ENCODE results near the gene UTS2R.

UTS2R gene

DNA sequence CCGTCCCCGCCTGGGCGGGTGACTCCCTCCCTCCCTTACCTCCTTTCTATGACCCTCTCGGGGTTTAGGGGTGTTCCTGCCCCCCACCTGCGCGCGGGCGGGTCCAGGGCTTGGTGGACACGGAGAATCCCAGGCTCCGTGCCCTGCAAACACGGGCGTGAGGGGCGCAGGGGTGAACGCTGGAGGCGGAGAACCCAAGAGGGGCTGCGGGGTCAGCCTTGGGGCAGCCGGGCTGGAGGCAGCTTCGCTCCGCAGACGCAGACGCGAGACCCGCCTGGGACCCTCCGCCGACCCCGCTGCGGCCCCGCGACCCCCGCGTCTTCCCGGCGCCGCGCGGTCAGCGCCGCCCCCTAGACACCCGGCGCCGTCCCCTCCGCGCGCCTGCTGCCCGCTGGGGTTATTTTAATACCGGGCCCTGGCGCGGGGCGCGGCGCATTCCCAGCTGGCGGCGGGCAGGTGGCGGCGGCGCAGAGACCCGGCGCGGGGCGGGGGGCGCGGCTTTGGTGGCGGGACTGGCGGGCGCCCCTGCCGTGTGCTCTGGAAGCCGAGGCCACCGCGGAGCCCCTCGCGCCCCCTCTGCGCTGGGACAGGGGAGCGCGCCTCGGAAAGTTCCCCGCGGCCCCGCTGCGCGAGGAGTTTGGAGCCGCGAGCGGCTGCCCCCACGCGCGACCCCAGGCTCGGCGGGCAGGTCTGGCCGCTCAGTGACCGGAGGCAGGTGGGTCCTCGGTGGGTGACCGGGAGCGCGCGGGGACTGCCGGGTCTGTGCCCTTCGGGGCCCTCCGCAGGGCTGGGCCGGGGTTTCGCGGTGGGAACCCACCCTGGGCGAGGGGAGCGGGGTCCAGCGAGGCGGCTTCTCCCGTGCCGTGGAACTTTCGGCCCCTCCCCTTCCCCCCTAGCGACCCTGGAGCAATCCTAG is at the start of gene UTS2R:
Gene UTS2R (plus strand): TSS at position 433 of the 916 bp plus-strand sequence. CDS start 2,560 bp downstream, outside the sequence.
- no peak for DNase-seq (ENCODE audit: low read depth in 2 of 2)

DNA sequence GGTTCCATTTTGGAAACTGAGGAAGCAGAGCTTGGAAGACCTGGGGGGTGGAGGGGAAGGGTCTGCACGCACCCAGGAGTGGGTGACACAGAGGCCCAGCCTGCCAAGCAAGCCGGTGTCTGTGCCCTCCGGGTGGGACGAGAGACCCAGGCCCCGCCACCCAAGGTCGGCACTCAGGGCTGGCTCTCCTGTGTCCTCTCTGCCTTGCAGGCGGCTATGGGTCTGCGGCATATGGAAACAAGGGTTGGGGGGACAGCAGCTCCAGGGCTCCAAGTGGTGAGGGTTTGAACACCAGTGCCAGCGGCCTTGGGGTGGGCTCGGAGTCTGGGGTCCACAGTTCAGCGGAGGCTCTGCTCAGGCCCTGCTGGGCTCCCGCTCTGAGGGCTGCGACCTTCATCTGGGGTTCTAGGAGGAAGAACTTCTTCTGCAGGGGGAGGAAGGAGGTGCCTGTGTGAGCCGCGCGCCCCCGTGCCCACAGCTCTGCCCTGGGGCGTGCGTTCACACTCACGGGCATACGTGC is 49.6 kb upstream of the UTS2R start:
- DNase-seq (ENCODE audit: low read depth in 2 of 2), result no peak

DNA sequence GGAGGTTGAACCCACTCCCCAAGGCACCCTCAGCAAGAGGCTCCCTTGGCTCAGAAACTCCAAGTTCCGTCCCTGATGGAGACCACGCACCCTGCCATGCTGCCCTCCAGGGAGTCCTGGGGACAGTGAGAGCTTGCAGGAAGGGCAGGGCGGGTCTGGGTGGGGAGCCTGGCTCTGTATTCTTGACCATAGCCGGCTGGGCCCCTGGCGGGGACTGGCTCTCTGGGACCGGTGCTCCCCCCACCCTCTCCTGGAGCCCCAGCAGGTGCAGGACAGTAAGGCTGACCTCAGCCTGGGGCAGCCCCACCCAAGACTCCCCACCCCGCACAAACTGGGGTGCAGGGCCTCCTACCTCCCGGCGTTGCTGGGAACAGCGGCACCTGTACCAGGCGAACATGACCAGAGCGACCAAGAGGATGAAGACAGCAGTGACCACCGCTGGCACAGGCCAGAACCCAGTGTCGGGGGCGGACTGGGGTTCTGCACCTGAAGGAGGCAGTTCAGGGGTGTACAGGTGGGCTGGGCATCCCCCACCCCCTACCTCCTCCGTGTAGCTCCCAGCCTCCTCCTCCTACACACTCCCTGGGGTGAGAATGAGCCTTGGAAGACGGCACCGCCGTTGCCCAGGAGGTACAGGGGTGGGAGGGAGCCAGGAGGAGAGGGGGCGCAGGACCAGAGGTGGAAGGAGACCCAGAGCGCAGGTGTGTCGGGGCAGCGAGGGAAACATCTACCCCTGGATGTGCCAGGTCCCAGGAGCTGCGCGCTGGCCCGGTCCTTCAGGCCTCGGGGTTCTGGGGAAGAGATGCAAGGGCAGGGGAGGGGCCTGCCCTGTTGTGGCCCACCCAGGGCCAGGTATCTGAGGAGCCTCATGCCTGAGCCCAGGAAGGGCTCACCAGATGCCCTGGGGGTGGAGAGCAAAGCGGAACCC is 48.8 kb upstream of the UTS2R start:
- DNase-seq (ENCODE audit: low read depth in 2 of 2), result no peak

DNA sequence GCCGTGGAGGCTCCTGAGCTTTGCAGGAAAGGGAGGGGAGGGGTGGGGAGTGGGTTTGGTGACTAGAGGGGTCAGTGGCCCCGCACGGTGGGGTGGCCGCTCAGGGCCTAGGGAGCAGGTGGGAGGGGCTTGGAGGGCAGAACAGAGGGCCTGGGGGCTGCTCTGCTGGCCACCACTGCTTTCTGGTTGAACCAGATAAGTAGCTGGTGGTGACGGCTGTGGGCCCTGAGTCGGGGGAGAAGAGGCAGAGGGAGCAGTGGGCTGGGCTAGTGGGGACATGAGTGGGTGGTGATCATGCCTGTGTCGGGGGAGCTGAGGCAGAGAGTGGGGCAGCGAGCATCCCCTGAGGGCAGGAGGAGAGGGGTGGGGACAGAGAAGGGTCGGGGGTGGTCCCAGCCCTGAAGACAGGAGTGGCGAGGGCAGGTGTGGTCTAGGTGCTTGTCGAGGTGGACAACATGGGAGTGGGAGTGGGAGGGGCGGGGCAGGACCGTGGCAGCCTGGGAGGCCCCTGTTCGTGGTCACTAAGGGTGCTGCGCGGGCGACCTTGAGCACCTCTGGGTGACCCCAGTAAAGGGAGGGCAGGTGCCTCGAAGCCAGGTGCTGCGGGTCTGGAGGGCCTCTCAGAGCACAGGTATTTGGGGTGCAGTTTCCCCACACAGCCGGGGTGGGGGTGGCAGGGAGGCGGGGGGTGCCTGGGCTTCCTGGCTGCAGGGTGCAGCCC is 47.9 kb upstream of the UTS2R start:
- no peak for DNase-seq (ENCODE audit: low read depth in 2 of 2)

DNA sequence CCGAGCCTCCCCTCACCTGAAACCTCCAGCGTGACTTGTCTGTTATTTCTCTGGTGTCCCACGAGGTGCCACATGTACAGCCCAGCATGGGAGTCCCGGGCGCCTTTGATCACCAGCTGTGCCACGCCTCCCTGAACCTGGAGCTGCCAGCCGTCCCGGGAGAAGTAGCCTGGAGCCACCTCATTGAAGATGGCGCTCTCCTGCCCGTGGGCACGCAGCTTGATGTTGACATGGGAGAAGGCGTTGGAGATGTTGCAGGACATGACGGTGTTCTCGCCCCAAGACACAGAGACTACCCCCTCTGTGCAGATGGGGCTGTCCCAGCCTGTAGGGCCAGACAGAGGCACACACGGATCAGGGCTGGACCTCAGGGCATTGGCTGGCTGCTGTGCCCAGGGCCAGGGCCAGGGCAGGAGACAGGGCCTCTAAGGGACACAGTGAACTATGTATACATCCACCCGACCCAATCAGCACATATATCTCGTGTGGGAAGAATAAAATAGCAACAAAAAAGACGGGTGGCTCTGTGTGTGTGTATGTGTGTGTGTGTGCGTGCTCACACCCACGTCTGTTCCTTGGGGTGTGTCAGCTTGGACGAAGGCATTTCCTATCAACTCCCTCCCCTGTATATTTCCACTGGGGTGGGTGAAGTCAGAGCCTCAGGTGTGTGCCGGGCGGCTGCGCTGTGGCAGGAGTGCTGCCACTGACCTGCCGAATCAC is 46.8 kb upstream of the UTS2R start:
- DNase-seq (ENCODE audit: low read depth in 2 of 2), result no peak

DNA sequence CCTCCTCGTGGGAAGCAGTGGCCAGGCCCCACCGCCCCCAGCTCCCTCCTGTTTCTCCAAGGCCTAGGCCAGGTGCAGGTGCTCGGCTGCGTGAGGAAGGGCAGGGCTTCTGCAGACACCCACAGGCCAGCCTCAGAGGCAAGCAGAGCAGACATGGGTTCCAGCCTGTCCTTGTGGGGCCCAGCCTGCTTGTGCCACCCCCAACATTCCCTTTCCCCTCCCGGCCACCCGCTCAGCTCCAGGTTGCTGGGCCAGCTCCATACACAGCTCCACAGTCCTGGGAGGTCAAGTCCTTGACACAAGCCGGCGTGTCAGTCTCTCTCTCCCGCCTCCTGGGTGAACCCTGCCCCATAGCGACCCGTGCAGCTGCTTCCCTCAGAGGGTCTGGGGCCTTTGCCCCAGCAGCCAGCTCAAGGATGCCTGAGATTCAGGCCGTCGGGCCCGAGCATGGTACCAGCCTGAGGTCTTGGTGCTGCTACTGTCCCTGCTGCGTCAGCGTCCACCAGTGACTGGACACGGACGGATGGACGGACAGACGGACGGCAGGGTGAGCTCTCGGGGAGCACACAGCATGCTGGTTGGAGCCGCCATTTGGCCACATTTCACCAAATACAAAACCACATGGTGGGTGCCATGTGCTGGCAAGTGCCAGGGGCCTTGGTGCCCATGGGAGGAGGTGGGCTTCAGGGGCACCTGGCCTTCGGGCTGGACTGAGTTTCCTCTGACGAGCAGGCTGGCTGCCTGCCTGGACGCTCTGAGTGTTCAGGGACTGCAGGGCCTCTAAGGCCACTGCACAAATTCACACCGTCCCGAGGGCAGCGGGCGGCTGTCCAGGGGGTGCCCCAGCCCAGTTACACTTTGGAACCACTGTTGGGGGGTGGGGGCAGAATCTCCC is 46.0 kb upstream of the UTS2R start:
- no peak for DNase-seq (ENCODE audit: low read depth in 2 of 2)

DNA sequence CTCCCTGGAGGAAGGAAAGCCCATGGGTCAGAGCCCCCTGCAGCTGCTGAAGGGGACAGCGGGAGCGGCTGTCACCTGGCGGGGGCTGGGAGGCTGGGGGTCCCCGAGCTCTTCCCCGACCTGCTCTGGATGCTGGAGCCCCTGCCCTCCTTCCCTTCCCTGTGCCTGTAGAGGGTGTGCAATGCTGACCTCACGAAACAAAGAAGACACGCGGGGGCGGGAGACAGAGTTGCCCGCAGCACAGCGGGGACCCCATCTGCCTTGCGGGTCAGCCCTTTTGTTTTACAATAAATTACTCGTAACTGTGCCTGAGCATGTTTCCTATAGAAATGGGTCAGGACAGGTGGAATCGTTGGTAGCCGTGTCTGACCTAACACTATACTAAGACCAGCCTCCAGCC is 44.3 kb upstream of the UTS2R start:
- no peak for DNase-seq (ENCODE audit: low read depth in 2 of 2)

DNA sequence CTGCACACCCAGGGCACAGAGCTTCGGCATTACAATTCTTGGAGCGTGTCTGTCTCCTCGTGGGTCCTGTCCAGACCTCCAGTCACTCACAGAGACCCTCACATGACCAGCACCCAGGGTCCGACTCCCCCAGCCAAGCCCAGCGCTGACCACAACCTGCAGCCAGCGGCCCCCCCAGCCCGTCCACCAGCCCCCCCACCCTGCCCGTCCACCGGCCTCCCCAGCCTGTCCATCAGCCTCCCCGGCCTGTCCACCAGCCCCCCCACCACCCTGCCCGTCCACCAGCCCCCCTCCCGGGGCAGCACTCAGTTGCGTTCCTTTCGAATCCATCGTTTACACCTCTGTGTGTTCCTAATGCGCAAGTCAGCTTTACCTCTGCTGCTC is 43.8 kb upstream of the UTS2R start:
- DNase-seq (ENCODE audit: low read depth in 2 of 2), result no peak

DNA sequence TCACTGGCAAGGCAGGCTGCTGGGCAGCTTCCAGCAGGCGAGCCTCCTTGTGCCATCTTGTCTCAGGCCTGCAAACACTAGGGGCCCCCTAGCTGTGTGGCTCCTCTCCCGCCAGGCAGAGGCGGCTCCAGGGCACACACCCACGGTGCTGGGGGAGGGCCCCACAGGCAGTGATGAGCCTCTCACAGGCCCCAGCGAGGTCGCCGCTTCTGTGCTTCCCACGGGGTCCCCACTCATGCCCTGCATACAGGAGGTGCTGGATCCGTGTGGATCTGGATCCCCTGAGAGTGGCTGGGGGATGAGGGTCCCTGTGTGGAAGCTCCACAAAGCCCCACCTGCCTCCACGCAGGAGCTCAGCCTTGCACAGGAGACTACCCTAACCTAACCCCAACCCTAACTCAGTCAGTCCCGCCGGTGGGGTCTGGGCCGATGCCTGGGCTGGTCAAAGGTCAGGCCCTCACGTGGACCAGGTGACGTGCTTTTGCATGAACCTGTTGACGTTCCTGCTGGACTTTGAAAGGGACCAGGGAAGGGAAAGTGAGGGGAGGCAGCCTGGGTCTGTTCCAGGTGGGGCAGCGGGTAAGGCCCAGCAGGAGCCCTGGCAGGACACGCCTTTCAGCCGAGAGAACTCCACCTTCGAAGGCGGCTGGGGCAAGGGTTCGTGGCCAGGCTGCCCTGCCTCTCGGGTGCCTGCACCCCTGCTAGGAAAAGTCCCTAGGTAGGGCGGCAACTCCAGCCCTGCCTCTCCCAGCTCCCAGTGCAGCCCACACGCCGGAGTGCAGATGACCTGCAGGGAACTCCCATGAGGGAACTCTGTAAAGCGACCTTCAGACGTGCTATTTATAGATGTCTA is 43.2 kb upstream of the UTS2R start:
- DNase-seq (ENCODE audit: low read depth in 2 of 2), result no peak

DNA sequence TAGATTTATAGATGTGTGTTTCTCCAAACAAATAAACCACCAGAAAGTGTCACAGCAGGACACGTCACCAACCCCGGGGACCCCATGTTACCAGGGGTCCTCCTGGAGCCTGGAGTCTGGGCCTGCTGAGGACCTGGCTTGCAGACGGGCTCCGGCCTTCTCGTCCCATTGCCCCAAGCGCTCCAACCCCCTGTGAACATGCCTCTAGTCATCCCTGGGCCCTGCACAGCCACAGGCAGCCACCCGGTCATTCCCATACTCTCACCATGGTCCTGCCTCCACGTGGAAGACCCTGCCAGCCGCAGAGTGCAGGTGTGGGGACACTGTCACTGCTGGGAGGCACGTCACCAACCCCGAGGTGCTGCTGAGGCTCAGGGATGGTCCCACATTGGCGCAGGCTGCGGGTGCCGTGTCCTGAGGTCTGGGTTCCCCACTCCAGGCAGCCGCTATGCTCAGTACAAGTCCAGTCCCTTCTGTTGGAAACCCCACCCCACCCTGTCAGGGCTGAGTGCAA is 42.5 kb upstream of the UTS2R start:
- DNase-seq (ENCODE audit: low read depth in 2 of 2), result no peak

DNA sequence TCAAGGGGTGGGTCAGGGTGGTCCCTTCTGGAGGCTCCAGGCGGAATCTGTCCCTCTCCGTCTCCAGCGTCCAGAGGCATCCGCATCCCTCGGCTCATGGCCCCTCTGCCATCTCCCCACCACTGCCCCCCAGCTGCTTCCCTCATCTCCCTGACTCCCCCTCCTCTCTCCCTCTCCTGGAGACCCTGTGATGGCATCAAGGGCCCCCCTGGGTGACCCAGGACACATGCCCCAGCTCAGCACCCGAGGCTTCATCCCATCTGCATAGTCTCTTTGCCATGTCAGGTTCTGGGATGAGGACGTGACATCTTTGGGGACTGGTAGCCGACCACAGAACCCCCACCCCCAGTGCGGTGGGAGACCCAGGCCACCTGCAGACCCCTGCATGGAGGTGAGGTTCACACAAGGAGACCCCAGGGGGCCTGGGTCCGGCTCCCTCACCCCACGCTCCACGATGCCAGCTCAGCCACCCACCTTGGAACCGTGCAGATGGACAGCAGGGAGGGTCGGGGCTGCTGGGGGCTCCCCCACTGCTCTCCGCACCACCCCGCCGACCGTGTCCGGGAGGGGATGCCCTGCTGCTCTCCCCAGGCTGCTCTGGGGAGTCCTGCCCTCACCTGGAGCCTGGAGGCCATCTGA is 41.8 kb upstream of the UTS2R start:
- DNase-seq (ENCODE audit: low read depth in 2 of 2), result no peak

DNA sequence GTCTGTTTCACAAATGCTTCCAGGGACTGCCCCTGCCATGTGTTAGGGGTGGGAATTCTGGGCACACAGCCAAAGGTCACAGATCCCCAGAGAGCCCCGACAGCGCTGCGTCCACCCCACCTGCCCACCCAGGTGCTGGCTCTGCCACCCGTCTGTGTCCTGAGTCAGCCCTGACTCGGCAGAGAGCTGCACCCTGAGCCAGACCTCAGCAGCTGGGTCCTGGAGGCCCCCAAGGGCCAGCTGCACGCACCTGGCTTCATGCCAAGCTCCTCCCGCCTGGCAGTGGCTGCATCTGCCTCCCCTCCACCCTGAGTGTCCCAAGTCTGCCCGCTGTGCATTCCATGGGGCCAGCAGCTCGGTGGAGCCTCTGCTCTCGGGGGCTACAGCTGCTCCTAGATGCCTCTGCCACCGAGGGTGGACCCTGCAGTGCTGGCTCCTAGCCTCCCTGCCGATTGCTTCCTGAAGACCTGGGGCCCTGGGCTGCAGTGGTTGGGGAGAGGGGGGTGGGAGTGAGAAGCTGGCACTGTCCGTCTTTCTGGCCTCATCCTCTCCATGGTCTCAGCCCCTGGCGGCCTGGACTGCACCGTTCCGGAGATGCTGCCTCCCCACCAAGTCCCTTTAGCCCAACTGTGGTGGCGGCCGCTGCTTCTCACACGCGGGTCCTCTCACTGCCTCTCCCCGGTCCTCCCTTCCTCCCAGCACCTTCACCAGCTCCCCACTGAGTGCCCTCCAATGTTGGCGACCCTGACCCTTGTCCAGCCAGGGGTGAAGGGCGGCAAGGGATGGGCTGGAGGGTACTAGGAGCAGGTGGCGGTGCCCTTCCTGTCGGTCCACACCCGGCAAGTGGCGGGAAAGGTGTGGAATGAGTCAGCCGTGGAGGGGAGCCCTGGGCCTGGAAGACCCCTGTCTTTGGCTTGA is 41.0 kb upstream of the UTS2R start:
- DNase-seq (ENCODE audit: low read depth in 2 of 2), result no peak

DNA sequence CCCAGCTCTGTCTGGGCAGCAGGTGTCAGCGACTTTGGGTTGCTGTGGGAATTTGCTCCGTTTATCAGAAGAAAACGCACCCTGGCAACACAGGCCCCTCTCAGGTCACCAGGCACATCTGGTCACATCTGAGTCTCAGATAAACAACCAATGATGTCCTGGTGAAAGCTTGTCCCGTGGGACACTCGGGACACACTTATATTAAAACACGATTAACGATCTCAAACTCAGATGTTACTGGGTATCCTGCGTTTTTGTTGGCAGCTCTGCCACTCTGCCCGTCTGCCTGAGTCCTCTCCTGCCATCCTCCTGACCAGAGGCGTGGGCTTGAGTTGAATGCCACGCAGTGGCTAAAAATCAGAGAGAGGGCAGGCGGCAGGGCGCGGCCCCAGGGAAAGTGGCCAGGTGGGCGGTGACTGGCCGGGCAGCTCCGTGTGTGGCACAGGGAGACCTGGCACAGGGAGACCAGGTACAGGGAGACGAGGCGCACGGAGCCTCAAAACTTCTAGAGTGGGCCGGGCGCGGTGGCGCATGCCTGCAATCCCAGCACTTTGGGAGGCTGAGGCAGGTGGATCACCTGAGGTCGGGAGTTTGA is 40.1 kb upstream of the UTS2R start:
- no peak for DNase-seq (ENCODE audit: low read depth in 2 of 2)

DNA sequence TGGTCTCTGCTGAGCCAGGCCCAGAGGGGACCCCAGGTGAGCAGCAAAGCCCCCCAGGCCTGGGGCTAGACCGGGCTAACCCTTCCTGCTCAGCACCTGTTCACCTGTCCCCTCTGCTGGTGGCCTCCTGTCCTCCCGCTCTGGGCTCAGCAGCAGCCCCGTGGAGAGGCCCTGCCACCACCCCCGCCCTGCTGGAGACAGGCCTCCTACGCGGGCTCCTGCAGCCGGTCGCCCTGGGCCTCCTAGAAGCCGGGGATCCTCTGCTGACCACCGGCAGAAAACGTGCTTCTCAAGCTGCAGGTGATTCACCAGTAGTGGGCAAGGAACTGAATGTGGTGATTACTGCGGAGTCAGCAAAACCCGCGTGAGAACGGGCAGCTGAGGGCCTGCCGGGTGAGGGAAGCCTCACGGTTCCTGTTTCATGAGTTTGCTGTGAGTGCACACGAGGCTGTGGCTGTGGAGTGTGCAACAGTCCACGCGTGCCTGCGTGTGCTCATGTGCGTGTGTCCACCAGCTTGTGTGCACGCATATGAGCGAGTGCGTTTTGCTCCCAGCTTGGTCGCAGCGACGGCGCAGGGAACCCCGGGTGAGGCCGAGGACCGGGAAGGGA is 38.8 kb upstream of the UTS2R start:
- no peak for DNase-seq (ENCODE audit: low read depth in 2 of 2)

DNA sequence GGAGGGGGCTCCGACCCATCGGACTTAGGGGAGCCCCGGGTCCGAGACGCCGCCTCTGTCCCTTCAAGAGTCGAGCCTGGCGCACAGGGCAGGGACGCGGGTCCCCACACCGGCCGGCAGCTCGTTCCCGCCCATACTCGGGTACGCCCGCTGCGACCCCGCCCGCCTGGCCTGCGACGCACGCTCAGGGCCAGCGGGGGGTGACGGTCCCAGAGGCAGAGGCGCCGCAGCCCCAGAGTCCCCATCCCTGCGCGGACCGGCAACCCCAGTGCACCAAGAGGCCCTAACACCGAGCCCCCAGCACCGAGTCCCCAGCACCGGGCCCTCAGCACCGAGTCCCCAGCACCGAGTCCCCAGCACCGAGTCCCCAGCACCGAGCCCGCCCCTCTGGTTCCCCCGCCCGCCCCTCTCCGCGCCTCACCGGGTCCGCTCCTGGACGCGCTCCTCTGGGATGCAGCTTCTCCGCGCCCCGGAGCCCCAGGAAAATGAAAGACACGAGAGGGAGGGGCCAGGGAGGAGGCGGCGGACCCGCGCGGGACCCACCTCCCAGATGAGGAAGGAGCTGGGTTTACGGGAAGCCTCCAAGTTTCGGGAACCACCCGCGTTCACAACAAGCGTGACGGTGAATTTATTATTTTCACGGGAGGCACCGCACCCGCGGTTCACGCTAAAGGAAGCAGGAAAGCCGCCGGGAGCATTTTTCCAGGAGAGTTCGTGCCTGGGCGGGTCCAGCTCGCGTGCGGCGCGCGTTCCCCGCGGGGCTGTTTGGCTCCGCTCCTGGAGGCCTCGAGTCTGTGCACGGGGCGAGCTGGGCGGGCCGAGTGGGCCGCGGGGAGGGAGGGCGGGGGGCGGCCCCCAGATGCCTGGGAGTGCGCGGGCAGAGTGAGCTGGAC is 38.0 kb upstream of the UTS2R start, which contains the start of gene SECTM1:
Gene SECTM1 (minus strand): TSS at position 488 of the 893 bp plus-strand sequence. CDS start 6,526 bp downstream, outside the sequence.
- DNase-seq (ENCODE audit: low read depth in 2 of 2), result no peak

Measured in stimulated activated CD8-positive, alpha-beta memory T cell treated with anti-CD3 and anti-CD28 coated beads, Interleukin-15, amount 100 ng/mL, for 4 hours (primary cell).